Glomerular visceral epithelial cell (primary cell): ENCODE measurements around the gene SSX7.
"Not testable (repeated sequence)": the region's sequence is repeated elsewhere in the genome, so short reads cannot be mapped to it uniquely, and the experiment has no call there.

ENCODE experiments used
- DNase-seq: peaks from one replicate; pipeline ENCODE4 v3.0.0-alpha.2; 2016; ENCODE audit errors: extremely low spot score

The SSX7 gene

GRCh38 chrX:52654800-52655199 is at the start of gene SSX7:
Gene SSX7, minus strand, starts transcription at chrX:52654900. Its CDS starts 1,428 bp downstream, at chrX:52653472.
- not testable (repeated sequence) for DNase-seq

- not testable (repeated sequence) for DNase-seq
These were observed 37.3 kb upstream of the SSX7 start for GRCh38 chrX:52692034-52692433.

DNA sequence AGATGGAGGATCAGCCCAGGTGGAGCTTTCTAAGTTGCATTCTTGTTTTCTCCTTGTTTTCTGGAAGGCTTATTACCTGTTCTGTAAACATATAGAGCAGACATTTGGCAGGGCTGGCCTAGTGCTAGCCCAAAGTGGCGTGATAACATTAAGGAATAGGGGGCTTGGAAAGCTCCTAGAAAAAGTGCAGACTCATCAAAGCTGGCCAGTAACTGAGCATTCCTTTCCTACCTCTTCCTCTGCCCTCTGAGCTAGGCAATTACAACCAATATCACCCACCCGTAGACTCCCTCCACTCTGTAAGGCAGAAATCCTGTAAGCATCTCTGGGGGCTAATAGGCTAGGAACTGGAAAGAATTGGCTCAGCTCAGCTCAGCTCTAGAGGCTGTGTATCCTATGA is 7.5 kb upstream of the SSX7 start:
- DNase-seq, result not testable (repeated sequence)

GRCh38 chrX:52655475-52655874 is 775 bp upstream of the SSX7 start:
- not testable (repeated sequence) for DNase-seq

DNA sequence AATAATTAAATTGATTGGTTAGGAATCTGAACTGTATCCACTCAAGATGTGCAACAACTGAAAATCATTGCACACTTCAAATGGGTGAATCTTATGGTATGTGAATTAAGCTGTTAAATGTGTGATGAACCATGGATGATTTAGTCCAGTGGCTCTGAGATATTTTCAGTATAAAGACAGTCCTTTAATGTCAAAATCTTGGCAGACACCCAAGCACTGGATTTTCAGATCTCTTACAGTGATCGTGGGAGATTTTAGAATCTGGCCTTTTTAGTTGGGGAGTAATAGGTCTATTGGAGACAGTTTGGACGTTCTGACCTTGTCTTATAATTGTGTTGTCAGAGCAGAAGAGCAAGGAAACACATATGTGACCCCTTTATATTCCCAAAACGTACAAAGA is 4.0 kb downstream of the SSX7 start:
- peak; percentile 52 for DNase-seq

- DNase-seq, result peak; percentile 48
These were observed 5.7 kb downstream of the SSX7 start for GRCh38 chrX:52648956-52649355.

- DNase-seq, result not testable (repeated sequence)
These were observed 26.2 kb downstream of the SSX7 start for GRCh38 chrX:52628483-52628882.

DNA sequence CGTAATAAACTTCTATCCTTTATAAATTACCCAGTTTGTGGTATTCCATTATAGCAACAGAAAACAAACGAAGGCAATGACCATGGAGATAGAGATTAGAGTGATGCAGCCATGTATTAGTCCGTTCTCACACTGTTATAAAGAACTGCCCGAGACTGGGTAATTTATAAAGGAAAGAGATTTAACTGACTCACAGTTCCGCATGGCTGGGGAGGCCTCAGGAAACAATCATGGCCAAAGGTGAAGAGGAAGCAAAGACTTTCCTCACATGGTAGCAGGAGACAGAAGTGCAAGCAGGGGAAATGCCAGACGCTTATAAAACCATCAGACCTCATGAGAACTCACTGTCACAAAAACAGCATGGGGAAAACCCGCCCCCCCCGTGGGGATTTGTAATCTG is 34.0 kb downstream of the SSX7 start:
- DNase-seq, result not testable (repeated sequence)

DNA sequence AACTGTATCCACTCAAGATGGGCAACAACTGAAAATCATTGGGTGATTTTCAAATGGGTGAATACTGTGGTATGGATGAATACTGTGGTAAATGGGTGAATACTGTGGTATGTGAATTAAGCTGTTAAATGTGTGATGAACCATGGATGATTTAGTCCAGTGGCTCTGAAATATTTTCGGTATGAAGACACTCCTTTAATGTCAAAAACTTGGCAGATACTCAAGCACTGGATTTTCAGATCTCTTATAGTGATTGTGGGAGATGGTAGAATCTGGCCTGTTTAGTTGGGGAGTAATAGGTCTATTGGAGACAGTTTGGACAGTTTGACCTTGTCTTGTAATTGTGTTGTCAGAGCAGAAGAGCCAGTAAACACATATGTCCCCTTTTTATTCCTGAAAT is 45.7 kb downstream of the SSX7 start:
- peak; percentile 53 for DNase-seq

GRCh38 chrX:52603151-52603550 is 51.5 kb downstream of the SSX7 start:
- DNase-seq, result peak; percentile 56

- no peak for DNase-seq
These were observed 55.8 kb downstream of the SSX7 start for GRCh38 chrX:52598886-52599285.

- DNase-seq, result no peak
These were observed 60.0 kb downstream of the SSX7 start for GRCh38 chrX:52594658-52595057.
